ENCODE results near the gene FGF22.

FGF22 gene

DNA sequence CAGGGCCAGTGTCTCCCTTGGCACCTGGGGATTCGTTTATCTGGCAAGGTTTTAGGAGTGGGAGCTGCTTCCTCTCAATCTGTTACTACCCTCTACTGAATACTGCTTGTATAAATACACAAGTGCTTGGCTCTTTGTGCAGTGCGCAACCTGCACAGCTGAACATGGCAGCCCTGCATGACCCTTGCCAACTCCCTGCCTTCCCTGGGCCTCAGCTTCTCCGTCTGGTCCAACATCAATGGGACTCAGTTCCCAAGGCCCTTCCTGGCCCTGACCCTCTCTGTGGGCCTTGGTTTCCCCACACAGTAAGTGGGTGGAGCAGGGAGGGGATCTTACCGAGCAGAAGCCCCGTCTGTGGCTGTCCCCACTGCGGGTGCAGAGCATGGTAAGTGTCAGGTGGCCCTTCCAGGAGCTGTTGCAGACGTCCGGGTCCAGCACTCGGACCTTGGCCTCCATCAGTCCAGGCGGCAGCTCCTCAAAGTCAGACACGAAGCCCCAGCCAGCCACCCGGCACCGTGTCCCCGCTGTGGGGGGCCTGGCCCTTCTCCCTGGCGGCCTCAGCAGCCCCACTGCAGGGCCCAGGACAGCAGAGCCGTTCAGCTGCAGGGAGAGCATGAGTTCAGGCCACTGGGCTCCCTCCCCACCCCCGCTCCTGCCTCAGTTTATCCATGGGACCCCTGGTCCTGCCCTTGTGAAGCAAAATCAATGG is 47.1 kb downstream of the FGF22 start:
- Histone ChIP-seq H4K20me1 (no peaks in the 10 kb centered on the region), H3K27me3 (no peaks in the 10 kb centered on the region), H3K9me3 (peaks cover 7% of the 10 kb centered on the region; the same call in 1 of the 2 replicates), H3K9ac (no peak overlapping the region), H3K36me3 (no peaks in the 10 kb centered on the region), H3K4me3 (no peak overlapping the region), H3K4me2 (no peak overlapping the region), H3K4me1 (peaks cover 11% of the 10 kb centered on the region), H3K27ac (no peak overlapping the region)
- no peak for TF ChIP-seq Cebpa-rat (IDR thresholded peaks at IDR 0.05)

DNA sequence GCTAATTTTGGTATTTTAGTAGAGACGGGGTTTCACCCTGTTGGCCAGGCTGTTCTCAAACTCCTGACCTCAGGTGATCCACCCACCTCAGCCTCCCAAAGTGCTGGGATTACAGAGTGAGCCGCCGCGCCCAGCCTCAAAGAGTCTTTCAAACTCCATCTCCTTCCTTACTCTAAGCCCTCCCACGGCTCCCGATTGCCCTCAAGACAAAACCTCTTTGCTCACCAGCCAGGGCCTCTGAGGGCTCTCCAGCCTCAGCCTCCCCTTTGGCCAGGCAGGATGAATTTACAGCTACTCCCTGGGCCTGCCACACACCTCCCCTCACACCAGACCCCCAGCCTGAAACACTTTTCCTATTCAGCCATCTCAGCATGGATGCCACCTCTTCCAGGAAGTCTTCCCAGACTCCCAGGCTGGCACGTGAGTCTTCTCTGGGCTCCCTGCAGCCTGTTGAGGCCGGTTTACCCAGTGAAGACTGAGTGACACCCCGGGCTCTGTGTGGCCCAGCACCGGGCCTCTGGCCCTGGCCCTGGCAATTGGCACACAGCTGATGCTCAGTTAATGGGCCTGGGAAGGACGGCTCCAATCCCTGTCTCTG is 48.0 kb downstream of the FGF22 start:
- H3K9me3 ChIP-seq, result peaks cover 7% of the 10 kb centered on the region; the same call in 1 of the 2 replicates
- H3K4me1 ChIP-seq, result peaks cover 15% of the 10 kb centered on the region
- H4K20me1 ChIP-seq, result no peaks in the 10 kb centered on the region
- no peak overlapping the region for H3K9ac ChIP-seq
- H3K36me3 ChIP-seq, result no peaks in the 10 kb centered on the region
- no peaks in the 10 kb centered on the region for H3K27me3 ChIP-seq
- H3K27ac ChIP-seq, result no peak overlapping the region
- H3K4me2 ChIP-seq, result no peak overlapping the region
- no peak overlapping the region for H3K4me3 ChIP-seq
- no peak for TF ChIP-seq Cebpa-rat (IDR thresholded peaks at IDR 0.05)

DNA sequence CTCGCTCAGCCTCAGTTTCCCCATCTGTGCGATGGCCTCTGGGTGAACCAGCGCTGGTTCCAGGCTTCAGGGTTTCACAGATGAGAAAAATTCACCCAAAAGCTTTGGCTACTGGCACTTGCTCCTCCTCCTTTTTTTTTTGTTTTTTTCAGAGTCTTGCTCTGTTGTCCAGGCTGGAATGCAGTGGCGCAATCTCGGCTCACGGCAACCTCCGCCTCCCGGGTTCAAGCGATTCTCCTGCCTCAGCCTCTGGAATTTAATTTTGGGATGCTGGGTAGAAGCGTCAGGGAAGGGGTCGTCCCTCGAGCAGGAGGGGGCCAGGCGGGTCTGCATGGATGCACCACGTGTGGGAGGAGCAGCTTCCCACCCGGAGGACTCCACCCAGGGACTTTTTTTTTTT is 48.5 kb downstream of the FGF22 start:
- H3K9me3 ChIP-seq, result peaks cover 7% of the 10 kb centered on the region; the same call in 1 of the 2 replicates
- TF ChIP-seq Cebpa-rat (IDR thresholded peaks at IDR 0.05), result no peak
- H3K4me3 ChIP-seq, result no peak overlapping the region
- H3K4me1 ChIP-seq, result peaks cover 20% of the 10 kb centered on the region
- H3K36me3 ChIP-seq, result no peaks in the 10 kb centered on the region
- H3K4me2 ChIP-seq, result no peak overlapping the region
- H3K27me3 ChIP-seq, result no peaks in the 10 kb centered on the region
- H3K27ac ChIP-seq, result no peak overlapping the region
- H3K9ac ChIP-seq, result no peak overlapping the region
- H4K20me1 ChIP-seq, result no peaks in the 10 kb centered on the region

DNA sequence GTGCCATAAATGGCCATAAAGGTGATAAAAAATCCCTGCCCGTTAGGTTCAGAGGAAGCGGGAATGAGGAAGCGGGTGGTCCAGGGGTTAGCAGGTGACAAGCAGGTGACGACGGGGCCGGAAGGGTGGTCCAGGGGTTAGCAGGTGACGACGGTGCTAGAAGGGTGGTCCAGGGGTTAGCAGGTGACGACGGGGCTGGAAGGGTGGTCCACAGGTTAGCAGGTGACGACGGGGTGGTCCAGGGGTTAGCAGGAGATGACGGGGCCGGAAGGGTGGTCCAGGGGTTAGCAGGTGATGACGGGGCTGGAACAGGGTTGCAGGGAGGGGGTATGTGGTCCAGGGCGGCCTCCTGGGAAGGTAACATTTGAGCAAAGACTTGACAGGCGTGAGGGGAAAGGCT is 49.3 kb downstream of the FGF22 start:
- H3K27me3 ChIP-seq, result no peaks in the 10 kb centered on the region
- no peak overlapping the region for H3K4me3 ChIP-seq
- H3K9me3 ChIP-seq, result peaks cover 7% of the 10 kb centered on the region; the same call in 1 of the 2 replicates
- H3K9ac ChIP-seq, result no peak overlapping the region
- H4K20me1 ChIP-seq, result no peaks in the 10 kb centered on the region
- H3K4me1 ChIP-seq, result peaks cover 28% of the 10 kb centered on the region
- no peak overlapping the region for H3K4me2 ChIP-seq
- no peaks in the 10 kb centered on the region for H3K36me3 ChIP-seq
- no peak overlapping the region for H3K27ac ChIP-seq
- TF ChIP-seq Cebpa-rat (IDR thresholded peaks at IDR 0.05), result no peak

DNA sequence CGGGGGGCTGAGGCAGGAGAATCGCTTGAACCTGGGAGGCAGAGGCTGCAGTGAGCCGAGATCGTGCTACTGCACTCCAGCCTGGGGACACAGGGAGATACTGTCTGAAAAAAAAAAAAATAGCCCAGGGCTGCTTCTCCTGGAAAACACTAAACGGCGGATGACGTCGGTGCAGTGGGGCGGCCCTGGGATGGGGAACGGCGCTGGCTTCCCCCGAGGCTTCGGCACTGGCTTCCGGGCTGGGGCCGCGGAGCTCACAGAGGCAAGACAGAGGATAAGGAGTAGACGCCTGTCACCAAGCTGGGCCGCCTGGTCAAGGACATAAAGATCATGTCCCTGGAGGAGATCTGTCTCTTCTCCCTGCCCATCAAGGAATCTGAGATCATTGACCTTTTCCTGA is 50.5 kb downstream of the FGF22 start:
- H3K27ac ChIP-seq, result no peak overlapping the region
- no peak overlapping the region for H3K9ac ChIP-seq
- no peak overlapping the region for H3K4me2 ChIP-seq
- TF ChIP-seq Cebpa-rat (IDR thresholded peaks at IDR 0.05), result no peak
- no peaks in the 10 kb centered on the region for H3K36me3 ChIP-seq
- 0 out of 2 replicates have a peak, but pooled peaks cover 5% of the 10 kb centered on the region for H3K27me3 ChIP-seq
- H4K20me1 ChIP-seq, result no peaks in the 10 kb centered on the region
- peaks cover 7% of the 10 kb centered on the region; the same call in 1 of the 2 replicates for H3K9me3 ChIP-seq
- no peak overlapping the region for H3K4me3 ChIP-seq
- H3K4me1 ChIP-seq, result peaks cover 37% of the 10 kb centered on the region
